Activated CD4-positive, alpha-beta T cell treated with anti-CD3 and anti-CD28 coated beads for 4 hours (primary cell): Measurements from ENCODE around the gene RPS13.
"Not testable (repeated sequence)": the region's sequence is repeated elsewhere in the genome, so short reads cannot be mapped to it uniquely, and the experiment has no call there.

Experiments
- DNase-seq, 2 donors: peaks; one replicate each; pipeline ENCODE4 v3.0.0-alpha.2; 2020

The RPS13 gene

GRCh38 chr11:17034027-17034426, 43.4 kb downstream of the RPS13 start:
- not testable (repeated sequence) for DNase-seq

- no peak for DNase-seq
These were observed 50.9 kb downstream of the RPS13 start for GRCh38 chr11:17026487-17027082.

- no peak for DNase-seq
These were observed 52.5 kb downstream of the RPS13 start for GRCh38 chr11:17024924-17025323.
